Frontal cortex (tissue), 4 donors: Measurements from ENCODE around the gene DRD2. TPM values are rescaled to one million over a fixed set of nuclear protein-coding genes. Genes with fewer than 3 reads are reported as not detected.

Source experiments
- DNase-seq, 2 donors: peaks; one replicate each; pipeline ENCODE4 v3.0.0; 2012; ENCODE audit warnings: low spot score in 2 of 2
- FAIRE-seq: peaks from 2 replicates; lab custom pipeline; 2012; peaks lifted over from hg19 to GRCh38; lab: Jason Lieb, UNC
- total RNA-seq: library from RNA; depleted of rRNA; stranded (reverse); fragments of >200 nt; gene quantifications from one replicate; pipeline ENCODE4 v1.2.3, GENCODE V29; 2014
- donor health status: control.
- donor health status: control.
- donor health status: control.

Gene DRD2
- total RNA-seq, 1 donor from 2014 or later, result 1.6 TPM

DNA sequence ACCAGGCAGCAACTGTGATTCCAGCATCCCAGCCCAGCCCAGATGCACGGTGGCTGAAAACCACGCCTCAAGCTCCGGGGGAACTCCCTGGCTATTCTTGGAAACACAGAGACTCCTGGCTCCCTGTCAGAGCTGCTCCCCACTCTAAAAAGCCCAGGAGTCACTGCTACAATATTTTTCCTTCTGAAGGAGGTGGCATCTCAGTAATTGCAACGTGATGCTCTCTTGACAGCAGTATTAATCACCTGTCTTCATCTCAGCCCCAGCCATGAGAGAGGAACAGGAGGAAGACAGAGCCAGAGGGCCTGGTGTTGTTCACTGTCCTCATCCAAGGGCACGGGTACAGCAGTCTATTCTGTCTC is 26.9 kb downstream of the DRD2 start:
- DNase-seq, result no peak
- no peak for FAIRE-seq

DNA sequence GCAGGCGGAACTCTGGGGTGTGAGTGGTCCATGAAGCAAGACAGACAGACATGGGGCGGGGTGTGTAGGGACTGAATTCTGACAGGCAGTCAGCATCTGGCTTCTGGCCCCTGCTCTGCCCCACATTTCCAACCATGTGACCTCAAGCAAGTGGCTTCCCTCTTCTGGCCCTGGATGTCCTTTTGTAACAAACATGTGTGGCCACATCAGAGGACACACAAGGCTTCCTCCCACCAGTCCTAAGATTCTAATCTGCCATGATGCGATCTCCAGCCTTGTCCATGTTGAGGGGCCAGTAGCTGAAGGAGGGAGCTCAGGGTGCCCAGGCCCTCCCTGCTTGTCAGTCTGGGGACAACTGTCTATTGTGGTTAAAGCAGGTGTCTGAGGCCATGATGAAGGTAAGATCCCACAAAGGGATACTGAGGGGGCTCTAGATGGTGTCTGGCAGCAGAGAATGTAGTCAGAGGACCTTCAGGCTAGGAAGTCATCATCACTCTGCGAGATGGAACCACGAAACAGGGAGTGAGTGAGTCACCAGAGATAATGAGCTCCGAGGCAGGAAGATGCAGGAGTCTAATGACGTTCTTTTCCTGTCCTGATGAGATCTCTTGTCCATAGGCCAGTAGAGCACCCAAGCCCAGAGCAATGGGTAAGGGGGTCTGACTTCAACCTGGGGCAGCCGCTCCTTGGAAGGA is 27.4 kb downstream of the DRD2 start:
- no peak for FAIRE-seq
- no peak for DNase-seq

DNA sequence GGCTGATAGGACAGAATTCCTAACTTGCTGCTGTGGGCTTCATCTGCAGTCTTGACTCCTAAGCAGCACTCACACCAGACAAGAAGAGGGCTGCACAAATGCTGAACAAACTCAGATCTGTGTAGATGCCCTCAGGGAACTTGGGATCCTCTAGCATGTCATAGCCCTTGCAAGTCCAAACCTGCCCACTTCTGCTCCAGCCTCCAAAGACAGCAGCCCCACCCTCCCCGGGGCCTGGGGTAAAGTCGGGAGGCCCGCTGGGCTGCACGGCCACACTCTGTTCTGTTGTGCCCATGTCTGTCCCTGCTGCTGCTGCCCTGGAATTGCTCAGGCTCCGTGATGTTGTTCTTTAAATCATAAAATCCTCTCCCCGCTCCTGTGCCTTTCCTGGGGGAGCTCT is 28.3 kb downstream of the DRD2 start:
- DNase-seq (no peak), FAIRE-seq (no peak)

DNA sequence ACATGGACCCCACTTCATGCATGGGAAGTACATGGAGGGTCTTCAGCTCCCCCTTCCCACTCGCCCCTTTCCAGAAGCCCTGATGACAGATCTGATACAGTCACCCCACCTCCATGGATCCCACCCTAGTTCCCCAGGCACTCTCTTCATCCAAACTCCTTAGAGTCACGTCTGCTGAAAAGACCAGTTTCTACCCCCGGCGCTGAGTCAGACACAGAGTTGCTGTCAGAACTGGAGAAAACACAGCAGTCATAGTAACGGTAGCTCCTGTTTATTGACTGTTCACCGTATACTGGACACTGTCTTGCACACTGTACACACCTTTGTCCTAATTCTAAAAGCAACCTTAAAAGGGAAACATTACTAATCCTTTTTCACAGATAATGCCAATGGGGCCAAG is 29.1 kb downstream of the DRD2 start:
- FAIRE-seq, result no peak

DNA sequence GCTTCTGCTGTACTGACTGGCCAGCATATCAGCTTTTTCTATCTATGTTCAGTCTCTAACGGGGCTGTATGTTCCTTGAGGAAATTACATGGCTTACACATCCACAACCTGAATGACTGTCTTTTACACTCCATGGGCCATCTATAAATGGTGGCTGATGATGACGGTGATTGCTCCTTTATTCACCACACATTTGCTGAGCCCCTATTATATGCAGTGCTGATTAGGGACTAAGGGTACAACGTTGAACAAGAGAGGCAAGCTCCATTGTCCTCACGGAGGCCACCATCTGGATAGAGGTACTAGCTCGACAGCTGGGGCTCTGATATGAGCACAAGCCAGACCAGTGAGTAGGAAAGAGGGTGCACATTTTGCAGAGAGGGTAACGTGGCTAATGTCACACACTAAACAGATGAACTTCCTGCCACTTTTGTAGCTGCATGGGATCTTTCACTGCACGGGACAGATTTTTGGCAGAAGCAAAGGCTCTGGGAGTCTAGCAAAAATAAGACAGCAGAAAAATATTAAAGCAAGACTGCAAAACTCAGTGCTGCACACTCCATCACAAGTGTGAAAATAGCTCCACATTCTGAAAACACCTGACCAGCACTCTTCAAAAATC is 30.6 kb downstream of the DRD2 start:
- DNase-seq, result no peak

More for the DNA sequence above, 29.1 kb downstream of the DRD2 start:
- DNase-seq, result no peak

DNA sequence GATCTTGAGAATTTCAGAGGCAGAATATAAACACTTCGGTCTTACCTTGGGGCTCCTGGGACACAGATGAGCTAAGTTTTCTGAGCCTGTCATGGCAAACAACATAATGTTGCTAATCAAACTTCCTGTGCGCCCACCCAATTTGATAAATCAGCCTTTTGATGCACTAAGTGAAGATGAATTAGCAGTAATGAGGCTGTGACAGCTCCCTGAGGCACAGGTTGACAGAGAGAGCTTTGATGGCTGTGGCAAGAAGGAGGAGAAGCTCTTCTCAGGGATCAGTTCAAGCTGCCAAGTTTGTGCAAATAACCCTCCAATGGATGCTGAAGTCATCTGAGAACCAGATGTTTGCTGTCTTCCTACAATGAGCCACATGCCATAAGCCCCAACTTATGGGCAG is 34.4 kb downstream of the DRD2 start:
- DNase-seq (no peak), FAIRE-seq (no peak)

More for the DNA sequence above, 30.6 kb downstream of the DRD2 start:
- FAIRE-seq, result no peak

DNA sequence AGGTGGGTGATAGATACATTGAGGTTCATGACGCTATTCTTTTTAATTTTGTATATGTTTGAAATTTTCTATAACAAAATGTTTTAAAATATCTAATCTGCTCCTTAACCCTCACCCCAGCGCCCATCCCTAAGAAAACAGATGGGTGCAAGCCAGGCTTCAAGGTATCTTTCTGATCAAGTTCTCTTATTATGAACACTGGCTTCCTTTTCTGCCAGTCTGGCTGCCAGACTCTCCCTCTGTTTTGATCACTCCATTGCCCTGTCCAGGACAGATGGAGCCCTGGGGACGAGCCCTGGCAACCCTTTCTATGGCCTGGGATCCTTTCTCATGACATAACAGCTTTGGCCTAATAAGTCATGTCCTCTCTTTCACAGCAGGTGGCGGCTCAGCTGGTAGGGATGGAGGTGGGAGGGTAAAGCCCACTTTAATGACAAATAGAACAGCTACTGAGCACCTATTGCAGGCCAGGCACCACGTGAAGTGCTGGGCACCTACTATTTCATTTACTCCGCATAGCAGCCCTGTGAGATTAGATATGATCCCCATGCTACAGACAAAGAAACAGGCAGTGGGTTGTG is 38.4 kb downstream of the DRD2 start:
- DNase-seq (no peak), FAIRE-seq (no peak)

DNA sequence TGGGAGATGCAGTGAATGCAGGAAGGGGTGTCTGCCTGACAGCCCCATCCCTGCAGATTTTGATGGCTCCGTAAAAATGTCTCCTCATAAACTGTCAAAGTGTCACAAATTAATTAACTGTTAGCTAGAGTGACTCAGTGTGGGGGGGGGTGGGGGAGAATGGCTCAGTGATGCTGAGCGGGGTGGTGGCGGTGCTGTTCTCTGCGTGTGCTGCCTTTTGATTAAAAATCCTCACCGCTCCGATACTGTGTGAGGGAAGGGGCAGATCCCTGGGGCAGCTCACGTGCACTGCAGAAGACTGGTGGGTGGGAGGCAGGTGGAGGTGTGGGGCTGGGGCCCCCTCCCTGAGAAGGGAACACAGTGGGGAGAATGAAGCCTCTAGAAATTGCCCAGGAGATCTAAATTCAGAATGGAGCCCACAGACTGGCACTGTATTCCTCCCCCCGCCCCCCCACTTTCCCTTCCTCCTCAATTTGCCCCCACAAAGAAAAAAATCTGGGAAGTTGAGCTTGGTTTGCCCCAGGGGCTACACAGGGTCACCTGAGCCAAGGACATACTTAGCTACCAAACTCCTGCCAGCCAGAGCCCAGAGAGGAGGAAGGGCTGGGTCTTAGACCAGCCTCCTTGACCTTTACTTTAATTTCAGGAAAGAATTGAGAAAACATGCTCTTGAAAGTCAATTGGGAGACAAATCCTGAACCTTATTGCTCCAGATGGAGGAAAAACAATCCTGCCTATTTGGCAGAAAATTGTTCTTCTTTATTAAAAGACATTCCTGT is 39.8 kb downstream of the DRD2 start:
- DNase-seq, result no peak
- FAIRE-seq, result no peak

DNA sequence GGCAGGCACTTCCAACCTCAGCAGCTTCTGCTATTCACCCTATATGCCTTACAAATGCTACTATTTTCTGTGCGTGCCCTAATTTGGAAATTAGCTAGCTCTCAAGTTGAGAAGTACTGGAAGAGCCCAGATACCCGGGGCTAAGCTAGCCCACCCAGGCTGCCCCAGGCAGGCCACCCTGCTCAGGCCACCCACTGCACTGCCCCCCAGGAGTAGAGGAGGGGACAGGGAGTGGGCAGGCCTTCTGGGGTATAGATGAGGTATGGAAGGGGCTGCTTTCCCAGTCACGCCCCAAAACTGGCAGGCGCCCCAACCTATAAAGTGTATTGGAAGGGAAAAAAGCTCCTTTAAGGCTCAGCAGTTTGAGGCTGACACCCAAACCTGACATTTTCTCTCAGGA is 43.5 kb downstream of the DRD2 start:
- FAIRE-seq, result no peak
- DNase-seq, result no peak

DNA sequence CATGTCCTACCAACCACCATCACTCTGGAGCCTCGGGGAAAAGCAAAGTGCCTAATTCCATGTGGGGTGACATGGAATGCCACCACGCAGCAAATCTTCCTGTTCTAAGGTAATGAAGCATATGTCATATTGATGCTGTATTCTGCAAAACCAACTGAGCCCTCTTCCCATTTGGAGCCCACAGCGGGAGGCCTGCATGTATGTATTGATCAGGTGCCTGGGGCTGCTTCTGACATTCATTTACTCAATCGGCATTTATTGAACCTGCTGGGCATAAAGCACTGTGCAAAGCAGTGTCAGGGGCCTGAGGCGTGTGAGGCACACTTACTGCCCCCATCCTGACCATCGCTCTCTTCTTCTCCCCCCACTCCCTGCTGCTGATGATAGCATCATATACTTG is 48.5 kb downstream of the DRD2 start:
- FAIRE-seq (no peak), DNase-seq (no peak)

DNA sequence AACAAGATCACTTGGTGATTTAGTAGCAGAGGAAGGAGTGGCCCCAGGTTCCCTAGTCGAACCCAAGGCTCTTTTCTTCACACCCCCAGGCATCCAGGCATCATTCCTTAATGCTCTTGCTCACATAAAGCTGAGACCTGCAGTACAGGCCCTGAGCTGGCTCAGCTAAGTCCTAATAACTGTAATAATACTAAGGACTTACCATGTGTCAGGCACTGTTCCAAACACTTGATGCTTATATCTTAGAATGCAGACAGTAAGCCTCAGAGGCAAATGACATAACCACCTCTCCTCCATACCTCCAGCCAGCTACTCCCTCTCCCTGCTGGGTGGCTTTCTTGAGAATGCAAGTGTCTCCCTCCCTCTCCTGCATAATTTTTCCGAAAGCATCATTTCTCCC is 54.4 kb downstream of the DRD2 start:
- DNase-seq, result no peak
- no peak for FAIRE-seq

DNA sequence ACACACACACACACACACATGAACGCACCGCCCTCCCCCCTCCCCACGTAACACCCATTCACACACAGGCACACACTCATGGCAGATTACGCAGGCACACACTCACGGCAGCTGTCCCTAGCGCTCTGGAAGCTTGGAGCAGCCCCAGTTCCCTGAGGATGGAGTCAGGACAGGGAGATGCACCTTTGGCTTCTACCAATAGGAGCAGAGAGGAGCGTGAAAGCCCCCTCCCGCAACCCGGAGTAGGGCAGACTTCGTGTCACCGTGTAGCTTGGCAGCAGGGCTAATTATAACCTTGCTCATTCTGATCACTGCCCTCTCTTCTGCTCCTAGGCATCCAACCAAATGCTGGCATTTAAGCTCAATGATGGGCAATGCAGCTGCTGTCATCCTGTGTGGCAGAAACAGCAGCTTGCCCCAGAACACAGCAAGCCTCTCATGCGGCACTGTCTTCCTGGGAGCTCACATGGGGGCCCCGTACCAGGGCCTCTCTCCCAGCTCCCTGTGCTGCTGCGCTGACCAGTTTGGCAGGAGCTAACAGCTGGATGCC is 55.7 kb downstream of the DRD2 start:
- FAIRE-seq (no peak), DNase-seq (no peak)

DNA sequence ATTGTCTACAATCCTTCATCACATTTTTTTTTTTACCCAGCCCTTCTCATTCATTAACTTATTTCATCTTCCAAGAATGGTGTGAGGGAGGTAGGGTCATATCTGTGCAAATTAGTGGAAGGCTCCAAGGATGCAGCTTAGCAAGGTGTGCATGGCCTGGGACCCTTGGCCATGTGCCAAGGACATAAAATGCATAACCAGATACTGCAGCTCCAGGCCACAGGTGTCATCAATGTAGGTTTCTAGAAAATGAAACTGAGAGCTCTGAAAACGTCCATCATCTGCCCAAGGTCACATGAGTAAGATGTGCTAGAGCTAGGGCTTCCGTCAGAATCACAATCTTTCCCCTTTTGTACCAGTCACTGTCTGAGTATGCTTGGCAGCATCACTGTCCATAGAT is 57.8 kb downstream of the DRD2 start:
- DNase-seq (no peak), FAIRE-seq (no peak)

DNA sequence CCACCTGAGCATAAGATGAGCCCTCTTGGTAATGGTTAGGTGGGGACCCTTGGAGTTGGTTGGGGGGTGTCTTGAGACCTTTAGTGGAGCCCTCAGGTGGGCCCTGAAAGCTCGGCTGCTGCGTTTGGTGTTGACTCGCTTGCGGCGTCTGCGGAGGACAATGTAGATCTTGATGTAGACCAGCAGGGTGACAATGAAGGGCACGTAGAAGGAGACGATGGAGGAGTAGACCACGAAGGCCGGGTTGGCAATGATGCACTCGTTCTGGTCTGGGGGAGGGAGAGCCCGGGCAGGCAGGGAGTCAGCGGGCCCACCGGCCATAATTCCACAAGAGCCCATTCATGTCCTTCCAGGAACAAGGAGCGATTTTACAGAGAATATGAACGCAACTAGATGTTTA is 59.9 kb downstream of the DRD2 start:
- DNase-seq (no peak), FAIRE-seq (no peak)

DNA sequence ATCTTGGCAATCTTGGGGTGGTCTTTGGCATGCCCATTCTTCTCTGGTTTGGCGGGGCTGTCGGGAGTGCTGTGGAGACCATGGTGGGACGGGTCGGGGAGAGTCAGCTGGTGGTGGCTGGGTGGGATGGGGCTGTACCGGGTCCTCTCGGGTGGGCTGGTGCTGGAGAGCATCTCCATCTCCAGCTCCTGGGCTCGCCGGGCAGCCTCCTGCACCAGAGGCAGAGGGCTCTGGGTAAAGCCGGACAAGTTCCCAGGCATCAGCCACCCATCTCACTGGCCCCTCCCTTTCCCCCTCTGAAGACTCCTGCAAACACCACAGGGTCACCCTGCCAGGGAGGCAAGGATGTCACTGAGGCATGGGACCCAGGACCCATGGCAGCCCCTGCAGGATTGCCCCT is 62.5 kb downstream of the DRD2 start:
- FAIRE-seq (no peak), DNase-seq (no peak)

DNA sequence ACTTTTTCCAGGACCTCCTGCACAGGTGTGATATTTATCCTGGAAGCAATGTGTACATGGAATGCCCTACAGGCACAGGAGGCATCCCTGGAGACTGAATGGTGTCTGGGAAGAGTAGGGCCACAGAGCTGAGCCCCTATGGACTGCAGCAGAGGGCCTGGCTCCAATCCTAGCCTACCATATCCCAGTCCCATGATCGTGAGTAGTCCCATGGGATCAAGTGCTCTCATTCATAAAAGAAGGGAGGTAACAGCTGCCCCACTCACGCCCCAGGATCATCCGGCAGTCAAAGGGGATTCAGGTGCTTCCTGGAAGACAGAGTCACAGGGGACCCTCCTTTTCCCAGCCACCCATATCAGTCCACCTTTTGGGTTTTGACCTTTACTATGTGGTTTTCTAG is 63.7 kb downstream of the DRD2 start:
- no peak for DNase-seq
- FAIRE-seq, result no peak

DNA sequence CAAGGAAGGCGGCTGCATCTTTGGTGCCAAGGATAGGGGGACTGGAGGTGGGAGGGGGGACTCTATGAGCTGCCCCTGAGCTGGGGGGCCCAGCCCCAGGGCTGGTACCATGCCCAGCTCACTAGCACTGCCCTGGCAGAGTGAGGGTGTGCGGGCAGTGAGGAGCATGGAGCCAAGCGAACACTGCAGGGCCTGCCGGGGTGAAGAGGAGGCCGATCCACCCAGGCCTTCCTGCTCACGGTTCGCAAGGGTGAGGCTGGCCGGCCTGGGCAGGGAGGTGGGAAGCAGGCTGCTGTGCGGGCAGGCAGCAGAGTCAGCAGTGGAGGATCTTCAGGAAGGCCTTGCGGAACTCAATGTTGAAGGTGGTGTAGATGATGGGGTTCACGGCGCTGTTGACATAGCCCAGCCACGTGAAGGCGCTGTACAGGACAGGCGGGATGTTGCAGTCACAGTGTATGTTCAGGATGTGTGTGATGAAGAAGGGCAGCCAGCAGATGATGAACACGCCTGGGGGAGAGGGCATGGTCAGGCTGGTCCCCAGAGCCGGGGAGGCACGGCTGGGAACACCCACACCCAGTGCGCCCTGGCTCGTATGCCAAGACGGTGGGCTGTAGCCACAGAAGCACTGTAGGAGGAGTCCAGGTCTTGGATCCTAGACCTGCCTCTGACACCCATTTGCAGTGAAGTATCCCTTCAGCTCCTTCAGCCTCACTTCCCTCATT is 64.6 kb downstream of the DRD2 start:
- no peak for DNase-seq
- no peak for FAIRE-seq

DNA sequence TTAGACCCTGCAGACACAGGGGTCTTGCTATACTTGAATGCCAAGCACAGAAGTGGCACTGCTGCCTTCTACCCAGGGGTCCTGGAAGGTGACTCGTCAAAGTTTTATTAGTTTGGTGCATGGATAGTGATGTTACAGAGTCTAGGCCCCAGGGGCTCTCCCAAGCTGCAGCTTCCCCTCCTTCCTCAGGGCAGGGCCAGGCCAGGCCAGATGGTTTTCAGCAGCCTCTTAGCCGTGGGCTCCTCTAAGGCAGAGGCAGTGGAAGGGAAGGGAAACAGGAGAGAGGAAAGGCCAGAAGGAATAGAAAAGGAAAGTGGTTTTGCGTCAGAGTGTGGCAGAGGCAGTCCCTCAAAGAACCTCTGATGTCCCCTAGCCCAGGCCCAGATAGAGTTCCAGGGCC is 65.7 kb downstream of the DRD2 start:
- DNase-seq (no peak), FAIRE-seq (no peak)

DNA sequence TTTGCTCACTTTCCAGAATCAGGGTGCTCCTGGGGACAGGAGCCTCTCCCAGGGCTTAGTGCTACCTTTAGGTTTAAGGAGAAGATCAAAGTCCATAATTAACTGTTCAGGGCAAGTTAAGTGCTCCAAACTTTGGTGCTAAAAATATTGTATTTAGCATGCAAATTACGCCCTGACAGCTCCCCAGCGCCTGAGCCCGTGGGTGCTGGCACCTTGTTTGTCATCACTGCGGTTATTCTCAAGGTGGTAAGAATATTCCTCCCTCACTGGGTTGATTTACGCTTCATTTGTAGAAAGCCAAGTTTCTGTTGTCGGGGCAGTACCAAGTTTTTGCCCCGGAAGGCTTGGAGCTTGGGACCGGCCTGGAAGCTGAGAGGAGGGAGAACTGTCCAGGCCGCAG is 66.3 kb downstream of the DRD2 start:
- DNase-seq (no peak), FAIRE-seq (no peak)

DNA sequence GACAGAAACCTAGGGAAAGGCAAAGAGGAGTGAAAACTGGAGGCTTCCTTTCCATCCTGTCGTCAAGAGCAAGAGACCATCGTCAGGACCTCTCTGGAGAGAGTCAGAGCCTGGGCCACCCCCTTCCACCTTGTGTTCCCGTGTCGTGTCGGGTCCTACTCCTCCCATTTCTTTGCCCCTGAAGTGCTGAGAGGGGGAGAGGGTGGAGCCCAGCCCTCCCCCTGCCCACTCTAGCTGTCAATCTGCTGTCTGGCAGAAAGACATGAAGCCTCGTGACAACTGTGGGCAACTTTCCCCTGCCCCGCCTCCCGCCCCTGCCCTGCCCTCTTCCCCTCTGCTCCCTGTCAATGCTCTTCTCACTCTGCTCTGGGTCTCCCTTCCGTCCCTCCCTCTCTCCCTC is 67.0 kb downstream of the DRD2 start:
- DNase-seq (no peak), FAIRE-seq (no peak)
